SK-N-SH (cell line): ENCODE data around the gene GDF9. TPM values are rescaled to one million over a fixed set of nuclear protein-coding genes. Genes with fewer than 3 reads are reported as not detected.

ENCODE experiments used
- CTCF ChIA-PET: fragments of 300-600, 350-600 bp; formaldehyde crosslinking; extraction: SDS; loops from one replicate; lab custom pipeline; 2021; lab: Yijun Ruan, JAX
- POLR2A ChIA-PET: fragments of 350-600 bp; sonication (Branson Sonifier 250); formaldehyde crosslinking; extraction: SDS; loops from one replicate; lab custom pipeline; 2020; ENCODE audit warnings: antibody characterized with exemption, inconsistent platforms; lab: Yijun Ruan, JAX
- DNase-seq: peaks from one replicate; pipeline ENCODE4 v3.0.0; 2012
- H2AFZ ChIP-seq: fragments of 200-600 bp; sonication (generic); 2 replicates; pipeline ENCODE4 v1.8.1; 2016; ENCODE audit warnings: antibody characterized with exemption, mild to moderate bottlenecking, low read depth
- H3F3A ChIP-seq: fragments of 200-600 bp; sonication (generic); replicated peaks from 2 replicates; pipeline ENCODE3; 2016; ENCODE audit warnings: antibody characterized with exemption, mild to moderate bottlenecking; ENCODE audit not compliant: insufficient read depth
- H3K27ac ChIP-seq, 2 experiments: fragments of 200-500 bp in 1 of 2; fragments of 200-600 bp in 1 of 2; sonication (Bioruptor generic) in 1 of 2; sonication (generic), shearing (Covaris generic) in 1 of 2; 2 replicates each; pipeline versions ENCODE4 v1.5.1 to v1.6.1; 2014 to 2016; ENCODE audit warnings: low read depth in 2 of 2, inconsistent platforms in 1 of 2, low read length in 1 of 2, mild to moderate bottlenecking in 1 of 2, mixed read lengths in 1 of 2
- H3K27me3 ChIP-seq: fragments of 200-600 bp; sonication (generic), shearing (Covaris generic); 2 replicates; pipeline ENCODE4 v1.6.1; 2016; ENCODE audit warnings: mixed run types; ENCODE audit not compliant: insufficient read depth
- H3K36me3 ChIP-seq, 2 experiments: fragments of 200-500 bp in 1 of 2; fragments of 200-600 bp in 1 of 2; sonication (Bioruptor generic) in 1 of 2; sonication (generic) in 1 of 2; replicated peaks in 1 of 2; 2 replicates each; pipeline versions ENCODE3 to v1.5.1; 2014 to 2016; ENCODE audit warnings: low read length in 1 of 2, mild to moderate bottlenecking in 1 of 2; ENCODE audit not compliant: insufficient read depth in 2 of 2, control insufficient read depth in 1 of 2
- H3K4me1 ChIP-seq, 2 experiments: fragments of 200-500 bp in 1 of 2; fragments of 200-600 bp in 1 of 2; sonication (Bioruptor generic) in 1 of 2; sonication (generic), shearing (Covaris generic) in 1 of 2; 2 replicates each; pipeline versions ENCODE4 v1.5.1 to v1.6.1; 2014 to 2016; ENCODE audit warnings: low read depth in 1 of 2, low read length in 1 of 2, mixed run types in 1 of 2; ENCODE audit not compliant: insufficient read depth in 2 of 2, control insufficient read depth in 1 of 2
- H3K4me2 ChIP-seq: fragments of 200-600 bp; sonication (generic), shearing (Covaris generic); 2 replicates; pipeline ENCODE4 v1.6.1; 2017; ENCODE audit warnings: mixed run types
- H3K4me3 ChIP-seq, 2 experiments: fragments of 200-500 bp in 1 of 2; fragments of 200-600 bp in 1 of 2; sonication (Bioruptor generic) in 1 of 2; sonication (generic), shearing (Covaris generic) in 1 of 2; 2 replicates each; pipeline versions ENCODE4 v1.5.1 to v1.8.1; 2014 to 2016; ENCODE audit warnings: low read depth in 2 of 2, inconsistent platforms in 1 of 2, low read length in 1 of 2, mild to moderate bottlenecking in 1 of 2, mixed read lengths in 1 of 2, moderate library complexity in 1 of 2
- H3K79me2 ChIP-seq: fragments of 200-600 bp; sonication (generic); 2 replicates; pipeline ENCODE4 v1.8.1; 2017; ENCODE audit warnings: mild to moderate bottlenecking; ENCODE audit not compliant: insufficient read depth
- H3K9ac ChIP-seq: fragments of 200-600 bp; sonication (generic); 2 replicates; pipeline ENCODE4 v1.6.1; 2017; ENCODE audit warnings: mixed run types
- H3K9me2 ChIP-seq: fragments of 200-600 bp; sonication (generic); 2 replicates; pipeline ENCODE4 v1.6.1; 2017; ENCODE audit warnings: mixed run types
- H3K9me3 ChIP-seq: fragments of 200-600 bp; sonication (generic); 2 replicates; pipeline ENCODE4 v1.6.1; 2017; ENCODE audit warnings: mixed run types, mild to moderate bottlenecking, moderate library complexity
- H4K20me1 ChIP-seq: fragments of 200-600 bp; sonication (generic); 2 replicates; pipeline ENCODE4 v1.6.1; 2017; ENCODE audit warnings: mild to moderate bottlenecking, mixed run types; ENCODE audit not compliant: insufficient read depth
- CHD2 ChIP-seq: fragments of 150-350 bp; IDR thresholded peaks from 2 replicates; pipeline ENCODE4 v1.6.1; 2018; ENCODE audit warnings: low read length; ENCODE audit not compliant: partially characterized antibody
- MEF2A ChIP-seq: IDR thresholded peaks from 2 replicates; pipeline ENCODE4 v1.4.0; 2012; ENCODE audit warnings: low read depth, borderline replicate concordance
- POLR2AphosphoS5 ChIP-seq: IDR thresholded peaks from 2 replicates; pipeline ENCODE4 v1.6.1; 2012; ENCODE audit warnings: low read depth, low read length
- RAD21 ChIP-seq: IDR thresholded peaks from 2 replicates; pipeline ENCODE4 v1.6.1; 2012; ENCODE audit warnings: mild to moderate bottlenecking, low read length
- REST ChIP-seq: IDR thresholded peaks from 2 replicates; pipeline ENCODE4 v1.6.1; 2012; ENCODE audit warnings: mild to moderate bottlenecking, low read depth, low read length, moderate library complexity
- SIN3A ChIP-seq: IDR thresholded peaks from 2 replicates; pipeline ENCODE4 v1.6.1; 2012; ENCODE audit warnings: low read depth, mild to moderate bottlenecking, low read length, moderate library complexity, borderline replicate concordance
- TAF1 ChIP-seq: IDR thresholded peaks from 2 replicates; pipeline ENCODE4 v1.6.1; 2012; ENCODE audit warnings: low read depth, mild to moderate bottlenecking, low read length, moderate library complexity, borderline replicate concordance
- YY1 ChIP-seq: IDR thresholded peaks from 2 replicates; pipeline ENCODE4 v1.4.0; 2012; ENCODE audit warnings: low read depth, mild to moderate bottlenecking
- ZBTB33 ChIP-seq: IDR thresholded peaks from 2 replicates; pipeline ENCODE4 v1.4.0; 2012; ENCODE audit warnings: low read depth, borderline replicate concordance
- WGBS: methylation state at CpG from one replicate; pipeline ENCODE4 v1.1.6; 2017; ENCODE audit warnings: low lambda C conversion rate; 5-methylcytosine and 5-hydroxymethylcytosine counted together
- polyA plus RNA-seq, 3 experiments: library from polyadenylated mRNA; depleted of rRNA; stranded (reverse); fragments of >200 nt; gene quantifications; 2 replicates each; pipeline ENCODE4 v1.2.3, GENCODE V29; 2012

The GDF9 gene
- polyA plus RNA-seq, 1 of the 3 experiments (the other 2 are of a cell fraction), result 0.82 TPM

- Histone ChIP-seq H3K27me3 (no peaks in the 10 kb centered on the region), H3K36me3 (no peaks in the 10 kb centered on the region), H3K27ac (no peak overlapping the region), H2AFZ (no peak overlapping the region), H3K9ac (no peak overlapping the region), H4K20me1 (no peaks in the 10 kb centered on the region)
- 88% methylated on average over 5 of the region's 7 CpGs for WGBS
- DNase-seq, result no peak
- TF ChIP-seq SIN3A (no peak), TAF1 (no peak), ZBTB33 (no peak), POLR2AphosphoS5 (no peak), MEF2A (no peak), REST (no peak)
- TF ChIP-seq, all 33 proteins: peak for 0
- H3K9me3 ChIP-seq, result no peaks in the 10 kb centered on the region
- H3K4me3 ChIP-seq, result no peak overlapping the region
- no peaks in the 10 kb centered on the region for H3F3A ChIP-seq
- H3K9me2 ChIP-seq, result no peaks in the 10 kb centered on the region
- H3K79me2 ChIP-seq, result no peaks in the 10 kb centered on the region
- ChIA-PET CTCF (interaction anchor here (0.7 to 6.8 kb wide), 4 partner anchors 60 to 296 kb away, joined by 3 to 88 read pairs (median 5); no protein-coding TSS in a partner anchor), POLR2A (no interaction called here)
- H3K4me2 ChIP-seq, result no peak overlapping the region
- H3K4me1 ChIP-seq, result peaks cover 0 to 6% of the 10 kb centered on the region in 2 experiments; a peak in 1 of 4 replicates
Observed at GRCh38 chr5:132823481-132824050, 42.7 kb downstream of the GDF9 start.

GRCh38 chr5:132822650-132823480 lies 43.4 kb downstream of the GDF9 start:
- no peaks in the 10 kb centered on the region for H4K20me1 ChIP-seq
- no peaks in the 10 kb centered on the region for H3K36me3 ChIP-seq
- no peak overlapping the region for H3K9ac ChIP-seq
- peaks cover 0 to 6% of the 10 kb centered on the region in 2 experiments; a peak in 1 of 4 replicates for H3K4me1 ChIP-seq
- H3K79me2 ChIP-seq, result no peaks in the 10 kb centered on the region
- H3K9me3 ChIP-seq, result no peaks in the 10 kb centered on the region
- H2AFZ ChIP-seq, result no peak overlapping the region
- H3K27me3 ChIP-seq, result no peaks in the 10 kb centered on the region
- no peaks in the 10 kb centered on the region for H3K9me2 ChIP-seq
- ChIA-PET POLR2A (no interaction called here), CTCF (interaction anchor here (0.7 to 6.8 kb wide), 4 partner anchors 60 to 295 kb away, joined by 3 to 88 read pairs (median 5); no protein-coding TSS in a partner anchor)
- WGBS, result 95% methylated on average over 55 of the region's 68 CpGs
- TF ChIP-seq YY1 (no peak), CHD2 (no peak), RAD21 (no peak)
- H3K4me3 ChIP-seq, result no peak overlapping the region
- H3K27ac ChIP-seq, result no peak overlapping the region
- DNase-seq, result no peak
- no peak overlapping the region for H3K4me2 ChIP-seq
- H3F3A ChIP-seq, result no peaks in the 10 kb centered on the region
